HepG2 (cell line): Measurements from ENCODE around the gene TMCC2. TPM values are rescaled to one million over a fixed set of nuclear protein-coding genes. Genes with fewer than 3 reads are reported as not detected.

ENCODE experiments used
- ATAC-seq: fragments of 200-7000 bp; cut with Tn5 transposase; 3 replicates; pipeline ENCODE4 v1.9.1; 2020; ENCODE audit warnings: mild to moderate bottlenecking, moderate library complexity
- BruUV-seq: library from RNA; stranded (reverse); fragments of 400-500 nt; replicated peaks from 2 replicates; lab custom pipeline; 2021; lab: Mats Ljungman, UMichigan
- CTCF ChIA-PET: fragments of 300-600 bp; formaldehyde crosslinking; extraction: SDS; loops from one replicate; lab custom pipeline; 2021; ENCODE audit warnings: low total read pairs, inconsistent platforms, low intra/inter-chr PET ratio; lab: Yijun Ruan, JAX
- POLR2A ChIA-PET: fragments of 350-600 bp; sonication (Branson Sonifier 250); formaldehyde crosslinking; loops from one replicate; lab custom pipeline; 2020; ENCODE audit warnings: antibody characterized with exemption, inconsistent platforms; lab: Yijun Ruan, JAX
- DNase-seq: peaks from one replicate; pipeline ENCODE4 v3.0.0-alpha.2; 2015; ENCODE audit warnings: low spot score
- FAIRE-seq: peaks from 3 replicates; lab custom pipeline; 2011; peaks lifted over from hg19 to GRCh38; lab: Jason Lieb, UNC
- H2AFZ ChIP-seq: one replicate; pipeline ENCODE4 v1.6.1; 2011; ENCODE audit warnings: low read length, inconsistent platforms
- H3K27ac ChIP-seq: fragments of 300-600 bp; 3 replicates; pipeline ENCODE4 v1.8.0; 2011; ENCODE audit warnings: mixed run types, mild to moderate bottlenecking, mixed read lengths, low read length, inconsistent platforms; ENCODE audit not compliant: insufficient read depth; ENCODE audit errors: extremely low read length
- H3K27me3 ChIP-seq, 2 experiments: fragments of 200-600 bp in 1 of 2; 2 replicates in 1 of 2; 3 replicates in 1 of 2; pipeline versions ENCODE4 v1.6.0 to v1.8.0; 2011; ENCODE audit warnings: low read length in 2 of 2, mild to moderate bottlenecking in 2 of 2, moderate library complexity in 2 of 2, inconsistent platforms in 1 of 2; ENCODE audit not compliant: insufficient read depth in 2 of 2, control insufficient read depth in 1 of 2
- H3K36me3 ChIP-seq, 2 experiments: fragments of 200-600 bp in 1 of 2; replicated peaks in 1 of 2; 2 replicates in 1 of 2; 3 replicates in 1 of 2; pipeline versions ENCODE4 v1.5.1 to v1.8.0; 2011; ENCODE audit warnings: low read length in 2 of 2, inconsistent platforms in 1 of 2; ENCODE audit not compliant: insufficient read depth in 2 of 2, control insufficient read depth in 1 of 2
- H3K4me1 ChIP-seq: 2 replicates; pipeline ENCODE4 v1.5.1; 2012; ENCODE audit warnings: low read length, inconsistent platforms; ENCODE audit not compliant: insufficient read depth
- H3K4me2 ChIP-seq: 2 replicates; pipeline ENCODE4 v1.6.0; 2011; ENCODE audit warnings: low read depth, low read length, inconsistent platforms
- H3K4me3 ChIP-seq, 3 experiments: fragments of 200-600 bp in 1 of 3; sonication (generic), shearing (Covaris generic) in 1 of 3; replicated peaks in 1 of 3; 2 replicates each; pipeline ENCODE4 v1.5.1; 2011 to 2016; ENCODE audit warnings: low read length in 3 of 3, inconsistent platforms in 2 of 3, low read depth in 2 of 3, mild to moderate bottlenecking in 2 of 3, control low read depth in 1 of 3, mixed read lengths in 1 of 3; ENCODE audit not compliant: insufficient read depth in 1 of 3
- H3K79me2 ChIP-seq: one replicate; pipeline ENCODE4 v1.6.1; 2011; ENCODE audit warnings: low read length, inconsistent platforms; ENCODE audit not compliant: insufficient read depth
- H3K9ac ChIP-seq: 2 replicates; pipeline ENCODE4 v1.6.0; 2011; ENCODE audit warnings: mild to moderate bottlenecking, low read depth, low read length, inconsistent platforms; ENCODE audit not compliant: insufficient read depth
- H3K9me3 ChIP-seq: 2 replicates; pipeline ENCODE4 v1.5.1; 2012; ENCODE audit warnings: mild to moderate bottlenecking, low read length
- H4K20me1 ChIP-seq: 2 replicates; pipeline ENCODE4 v1.6.0; 2011; ENCODE audit warnings: inconsistent platforms, mild to moderate bottlenecking, low read length, moderate library complexity; ENCODE audit not compliant: insufficient read depth
- BCL6 ChIP-seq: IDR thresholded peaks from 2 replicates; pipeline ENCODE4 v1.6.1; 2016; ENCODE audit warnings: missing genetic modification reagents, missing compliant biosample characterization
- CBX1 ChIP-seq: IDR thresholded peaks from one replicate; pipeline ENCODE4 v1.6.1; 2016; ENCODE audit warnings: antibody characterized with exemption, low read depth
- GABPA ChIP-seq, 2 experiments: IDR thresholded peaks; 2 replicates each; pipeline ENCODE4 v1.6.1; 2011 to 2016; ENCODE audit warnings: low read depth in 2 of 2, low read length in 1 of 2, missing biosample characterization in 1 of 2, missing genetic modification characterization in 1 of 2
- HNF4A ChIP-seq: sonication (generic); formaldehyde crosslinking; IDR thresholded peaks from 2 replicates; pipeline ENCODE4 v1.4.0; 2020; ENCODE audit warnings: missing genetic modification reagents
- PRMT3 ChIP-seq: sonication (generic); formaldehyde crosslinking; IDR thresholded peaks from 2 replicates; pipeline ENCODE4 v1.8.1; 2022; ENCODE audit warnings: low read depth, mild to moderate bottlenecking, moderate library complexity, missing genetic modification reagents, borderline replicate concordance
- RARG ChIP-seq: sonication (generic); formaldehyde crosslinking; IDR thresholded peaks from 2 replicates; pipeline ENCODE4 v1.4.0; 2020; ENCODE audit warnings: low read depth, mild to moderate bottlenecking, missing genetic modification reagents
- RNF2 ChIP-seq: fragments of 450-650 bp; conservative IDR thresholded peaks from 2 replicates; pipeline ENCODE4 v1.6.1; 2016; ENCODE audit warnings: low read depth
- SMAD1 ChIP-seq: sonication (generic); formaldehyde crosslinking; IDR thresholded peaks from 2 replicates; pipeline ENCODE4 v1.4.0; 2020; ENCODE audit warnings: missing genetic modification reagents, low read depth, mild to moderate bottlenecking, borderline replicate concordance
- SSRP1 ChIP-seq: IDR thresholded peaks from 2 replicates; pipeline ENCODE4 v1.6.1; 2016; ENCODE audit warnings: control low read depth
- ZHX2 ChIP-seq, 2 experiments: sonication (generic) in 1 of 2; formaldehyde crosslinking in 1 of 2; IDR thresholded peaks; 2 replicates each; pipeline versions ENCODE4 v1.6.1 to v1.9.0; 2014 to 2022; ENCODE audit warnings: antibody characterized with exemption in 1 of 2, borderline replicate concordance in 1 of 2, inconsistent platforms in 1 of 2, low read depth in 1 of 2, missing genetic modification reagents in 1 of 2
- ZNF101 ChIP-seq: sonication (generic); formaldehyde crosslinking; IDR thresholded peaks from 2 replicates; pipeline ENCODE4 v1.4.0; 2020; ENCODE audit warnings: mild to moderate bottlenecking, low read depth, missing genetic modification reagents, borderline replicate concordance
- ZNF891 ChIP-seq: sonication (generic); formaldehyde crosslinking; IDR thresholded peaks from 2 replicates; pipeline ENCODE4 v1.5.0; 2020; ENCODE audit warnings: mild to moderate bottlenecking, missing genetic modification reagents
- WGBS: methylation state at CpG from one replicate; pipeline ENCODE4 v1.1.6; 2017; ENCODE audit warnings: low lambda C conversion rate; 5-methylcytosine and 5-hydroxymethylcytosine counted together
- in situ Hi-C: cut with HindIII; loops from 2 replicates; pipeline ENCODE4 v1.10.0; 2017; ENCODE audit warnings: low pct_unique_long_range_greater_than_20kb; ENCODE audit not compliant: extremely low pct_ligation_motif_present
- intact Hi-C: fragments of 100-400 bp; cut with micrococcal nuclease; formaldehyde crosslinking; loops from one replicate; pipeline ENCODE4 v1.10.0; 2022; ENCODE audit not compliant: unreplicated experiment
- polyA plus RNA-seq, 8 experiments: library from polyadenylated mRNA; depleted of rRNA in 3 of 8; stranded (reverse) in 7 of 8; unstranded in 1 of 8; fragments of >200 nt; fragmentation: Illumina TruSeq in 4 of 8; extraction: Trizol in 4 of 8; gene quantifications; 2 replicates each; pipeline versions ENCODE4 v1.2.1 to v1.2.3, GENCODE V29; 2011 to 2016; ENCODE audit warnings: low read depth in 4 of 8, missing spikeins in 1 of 8, mixed read lengths in 1 of 8; ENCODE audit not compliant: insufficient read depth in 1 of 8
- total RNA-seq, 5 experiments: library from RNA; depleted of rRNA; stranded (reverse); fragments of >200 nt; fragmentation: Illumina TruSeq; extraction: Trizol; gene quantifications; 2 replicates each; pipeline ENCODE4 v1.2.3, GENCODE V29; 2016; ENCODE audit warnings: low read depth in 1 of 5
- TF ChIP-seq, protein P1 (sequence below): sonication (generic); formaldehyde crosslinking; IDR thresholded peaks from 2 replicates; pipeline ENCODE4 v1.4.0; 2020; ENCODE audit warnings: missing genetic modification reagents, low read depth, mild to moderate bottlenecking, borderline replicate concordance
- TF ChIP-seq, protein P2 (sequence below): IDR thresholded peaks from 2 replicates; pipeline ENCODE4 v1.6.1; 2016; ENCODE audit warnings: missing compliant biosample characterization, missing genetic modification reagents, borderline replicate concordance

Gene TMCC2
- total and polyA plus RNA-seq, 2 of the 13 experiments (the other 11 are each of a cell fraction or from before 2014, with no cell fraction given), result 0.12 to 0.24 TPM

DNA sequence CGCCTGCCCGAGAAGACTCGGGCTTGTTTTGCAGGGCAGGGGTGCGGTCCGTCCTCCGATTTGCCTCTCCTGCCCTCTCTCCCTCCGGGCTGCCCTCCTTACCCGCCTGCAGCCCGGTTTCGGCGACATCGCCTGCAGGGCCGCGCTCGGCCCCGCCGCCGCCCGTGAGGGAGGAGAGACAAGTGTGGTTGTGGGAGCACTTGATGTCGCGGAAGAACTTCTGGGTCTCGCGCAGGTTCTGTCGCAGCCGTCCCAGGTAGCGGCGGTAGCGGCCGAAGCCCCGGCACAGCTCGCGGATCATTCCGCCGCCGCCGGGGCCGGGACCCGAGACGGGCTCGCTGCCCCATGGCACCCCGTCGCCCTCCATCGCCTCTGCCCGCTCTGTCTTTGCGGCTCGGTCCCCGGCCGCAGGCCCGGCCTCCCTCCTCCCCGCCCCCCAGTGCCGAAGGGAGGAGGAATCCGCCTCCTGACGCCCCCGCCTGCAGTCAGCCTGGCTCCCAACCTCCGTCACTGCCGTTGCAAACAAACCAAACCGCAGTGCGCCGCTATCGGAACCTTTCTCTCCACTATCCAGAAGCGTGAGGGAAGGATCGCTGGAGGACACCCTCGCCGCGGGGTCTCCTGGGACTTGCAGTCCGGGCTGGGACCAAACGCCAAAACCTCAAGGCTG lies 16.4 kb upstream of the TMCC2 start, which contains the start of gene DSTYK:
DSTYK (minus strand) TSS at position 534 of the 670 bp plus-strand sequence; CDS start at position 367, 167 bp downstream.
- POLR2A ChIA-PET, result interaction anchor here (0.6 to 1.6 kb wide), 4 partner anchors 18 to 90 kb away, joined by 3 to 5 read pairs (median 4); partner anchors contain the start of gene RBBP5
- Histone ChIP-seq H3K9ac (peak within 1 kb of the TSS; percentile 85), H3K27ac (peak within 1 kb of the TSS; percentile 90), H3K27me3 (peaks cover 0 to 4% of the 10 kb centered on the region in 2 experiments; a peak in 1 of 5 replicates), H4K20me1 (no peaks in the 10 kb centered on the region), H3K36me3 (no peaks in the 10 kb centered on the region), H3K9me3 (no peaks in the 10 kb centered on the region), H2AFZ (peak within 1 kb of the TSS; percentile 88), H3K4me1 (peaks cover 17% of the 10 kb centered on the region), H3K4me3 (peak within 1 kb of the TSS; percentile 89 to 100 (median 95)), H3K4me2 (peak within 1 kb of the TSS; percentile 88), H3K79me2 (peaks cover 23% of the 10 kb centered on the region)
- in situ Hi-C loops (no loop called here), intact Hi-C loops (loop anchor here (1.0 kb wide), 1 partner anchor 89 kb away; no protein-coding TSS in a partner anchor)
- WGBS, result 0% methylated on average over 10 of the region's 67 CpGs
- DNase-seq (peak; percentile 85), ATAC-seq (peak; percentile 94), FAIRE-seq (peak; percentile 55)
- CTCF ChIA-PET, result no interaction called here
- BruUV-seq, result no TSS peak
- TF ChIP-seq ZHX2 (IDR thresholded peaks at IDR 0.05; ENCODE audit: low read depth), result peak; percentile 61; the same call in 1 of the 2 replicates
- no peak; the same call in 1 of the 2 replicates for TF ChIP-seq ZHX2 (CRISPR knock-in tag; IDR thresholded peaks at IDR 0.05; ENCODE audit: borderline replicate concordance)
- TF ChIP-seq HNF4A, result peak; percentile 34; the same call in 1 of the 2 replicates
- 0 out of 2 replicates have a peak, but pooled peaks have one; percentile 31 for TF ChIP-seq ZNF101 (CRISPR knock-in tag)
- TF ChIP-seq RNF2, result peak; percentile 72; the same call in 1 of the 2 replicates
- peak; percentile 69 for TF ChIP-seq GABPA (IDR thresholded peaks at IDR 0.05; ENCODE audit: low read depth, low read length)
- TF ChIP-seq GABPA (CRISPR knock-in tag; IDR thresholded peaks at IDR 0.05; ENCODE audit: low read depth), result peak; percentile 92
- TF ChIP-seq, protein P1, sequence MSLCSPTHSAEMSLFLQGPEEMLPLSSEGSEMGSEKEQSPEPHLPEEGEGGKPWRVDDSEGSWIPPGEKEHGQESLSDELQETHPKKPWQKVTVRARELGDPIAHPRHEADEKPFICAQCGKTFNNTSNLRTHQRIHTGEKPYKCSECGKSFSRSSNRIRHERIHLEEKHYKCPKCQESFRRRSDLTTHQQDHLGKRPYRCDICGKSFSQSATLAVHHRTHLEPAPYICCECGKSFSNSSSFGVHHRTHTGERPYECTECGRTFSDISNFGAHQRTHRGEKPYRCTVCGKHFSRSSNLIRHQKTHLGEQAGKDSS, result peak; percentile 87; the same call in 1 of the 2 replicates
- 0 out of 2 replicates have a peak, but pooled peaks have one; percentile 80 for TF ChIP-seq SSRP1 (CRISPR knock-in tag)
- TF ChIP-seq CBX1, result peak; percentile 60
- peak; percentile 62 for TF ChIP-seq BCL6
- TF ChIP-seq RARG (CRISPR knock-in tag), result no peak
- TF ChIP-seq, protein P2, sequence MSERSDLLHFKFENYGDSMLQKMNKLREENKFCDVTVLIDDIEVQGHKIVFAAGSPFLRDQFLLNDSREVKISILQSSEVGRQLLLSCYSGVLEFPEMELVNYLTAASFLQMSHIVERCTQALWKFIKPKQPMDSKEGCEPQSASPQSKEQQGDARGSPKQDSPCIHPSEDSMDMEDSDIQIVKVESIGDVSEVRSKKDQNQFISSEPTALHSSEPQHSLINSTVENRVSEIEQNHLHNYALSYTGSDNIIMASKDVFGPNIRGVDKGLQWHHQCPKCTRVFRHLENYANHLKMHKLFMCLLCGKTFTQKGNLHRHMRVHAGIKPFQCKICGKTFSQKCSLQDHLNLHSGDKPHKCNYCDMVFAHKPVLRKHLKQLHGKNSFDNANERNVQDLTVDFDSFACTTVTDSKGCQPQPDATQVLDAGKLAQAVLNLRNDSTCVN (CRISPR knock-in tag), result peak; percentile 39; the same call in 1 of the 2 replicates
- TF ChIP-seq SMAD1, result peak; percentile 76; the same call in 1 of the 2 replicates
- no peak for TF ChIP-seq PRMT3
- TF ChIP-seq ZNF891, result peak; percentile 85
